Measurements from ENCODE around the gene SLC23A2.
"Not testable (repeated sequence)": the region's sequence is repeated elsewhere in the genome, so short reads cannot be mapped to it uniquely, and the experiment has no call there.

DNA sequence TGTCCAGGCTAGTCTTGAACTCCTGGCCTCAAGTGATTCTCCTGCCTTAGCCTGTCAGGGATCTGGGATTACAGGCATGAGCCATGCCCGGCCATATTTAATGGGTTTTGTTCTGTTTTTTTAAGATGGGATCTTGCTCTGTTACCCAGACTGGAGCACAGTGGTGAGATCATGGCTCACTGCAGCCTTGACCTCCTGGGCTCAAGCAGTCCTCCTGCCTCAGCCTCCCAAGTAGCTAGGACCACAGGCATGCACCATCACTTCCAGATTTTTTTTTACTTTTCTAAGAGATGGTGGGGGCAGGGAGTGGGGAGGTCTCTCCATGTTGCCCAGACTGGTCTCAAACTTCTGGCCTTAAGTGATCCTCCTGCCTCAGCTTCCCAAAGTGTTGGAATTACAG is 34.2 kb upstream of the SLC23A2 start:
- TF ChIP-seq, protein P1, sequence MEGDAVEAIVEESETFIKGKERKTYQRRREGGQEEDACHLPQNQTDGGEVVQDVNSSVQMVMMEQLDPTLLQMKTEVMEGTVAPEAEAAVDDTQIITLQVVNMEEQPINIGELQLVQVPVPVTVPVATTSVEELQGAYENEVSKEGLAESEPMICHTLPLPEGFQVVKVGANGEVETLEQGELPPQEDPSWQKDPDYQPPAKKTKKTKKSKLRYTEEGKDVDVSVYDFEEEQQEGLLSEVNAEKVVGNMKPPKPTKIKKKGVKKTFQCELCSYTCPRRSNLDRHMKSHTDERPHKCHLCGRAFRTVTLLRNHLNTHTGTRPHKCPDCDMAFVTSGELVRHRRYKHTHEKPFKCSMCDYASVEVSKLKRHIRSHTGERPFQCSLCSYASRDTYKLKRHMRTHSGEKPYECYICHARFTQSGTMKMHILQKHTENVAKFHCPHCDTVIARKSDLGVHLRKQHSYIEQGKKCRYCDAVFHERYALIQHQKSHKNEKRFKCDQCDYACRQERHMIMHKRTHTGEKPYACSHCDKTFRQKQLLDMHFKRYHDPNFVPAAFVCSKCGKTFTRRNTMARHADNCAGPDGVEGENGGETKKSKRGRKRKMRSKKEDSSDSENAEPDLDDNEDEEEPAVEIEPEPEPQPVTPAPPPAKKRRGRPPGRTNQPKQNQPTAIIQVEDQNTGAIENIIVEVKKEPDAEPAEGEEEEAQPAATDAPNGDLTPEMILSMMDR (IDR thresholded peaks at IDR 0.05): not testable (repeated sequence)
- not testable (repeated sequence) for TF ChIP-seq POLR2A (IDR thresholded peaks at IDR 0.05)
